GM21526 (cell line): ENCODE results near the gene VTCN1.
"Not testable (repeated sequence)": the region's sequence is repeated elsewhere in the genome, so short reads cannot be mapped to it uniquely, and the experiment has no call there.

ENCODE experiments used
- ATAC-seq: cut with Tn5 transposase; IDR thresholded peaks from one replicate; pipeline ENCODE4 v1.9.1; 2021; ENCODE audit warnings: moderate library complexity; ENCODE audit not compliant: unreplicated experiment, low FRiP score

Gene VTCN1

GRCh38 chr1:117101858-117102257 is 108.9 kb downstream of the VTCN1 start:
- ATAC-seq = not testable (repeated sequence)

- no peak for ATAC-seq
Measured at GRCh38 chr1:117101334-117101733, 109.4 kb downstream of the VTCN1 start.

DNA sequence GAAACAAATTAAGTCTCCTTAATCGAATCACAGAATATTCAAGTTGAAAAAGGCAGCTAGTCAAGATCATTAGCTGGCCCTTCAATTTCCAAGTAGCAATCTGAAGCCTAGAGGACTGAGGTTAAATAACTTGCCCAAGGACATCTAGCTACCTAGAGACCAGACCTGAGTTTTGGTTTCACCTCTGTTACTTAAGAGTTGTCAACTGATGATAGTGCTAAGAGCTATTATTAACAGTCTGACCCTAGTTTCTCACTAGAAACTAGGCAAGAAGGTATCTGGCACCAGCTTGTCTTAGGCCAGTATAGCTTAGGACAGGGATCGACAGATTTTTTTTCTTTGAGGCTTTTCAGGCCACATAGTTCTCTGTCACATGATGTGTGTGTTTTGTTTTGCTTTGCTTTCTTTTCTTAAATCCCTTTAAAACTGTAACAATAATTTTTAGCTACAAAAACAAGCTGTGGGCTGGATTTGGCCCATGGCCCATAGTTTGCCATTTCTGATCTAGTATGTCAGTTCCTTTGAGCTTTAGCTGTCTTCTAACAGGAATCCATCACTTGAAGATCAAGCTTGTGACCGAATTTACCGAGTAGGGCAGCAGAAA is 112.3 kb downstream of the VTCN1 start:
- no peak for ATAC-seq

GRCh38 chr1:117097443-117097842 is 113.3 kb downstream of the VTCN1 start:
- ATAC-seq = no peak

DNA sequence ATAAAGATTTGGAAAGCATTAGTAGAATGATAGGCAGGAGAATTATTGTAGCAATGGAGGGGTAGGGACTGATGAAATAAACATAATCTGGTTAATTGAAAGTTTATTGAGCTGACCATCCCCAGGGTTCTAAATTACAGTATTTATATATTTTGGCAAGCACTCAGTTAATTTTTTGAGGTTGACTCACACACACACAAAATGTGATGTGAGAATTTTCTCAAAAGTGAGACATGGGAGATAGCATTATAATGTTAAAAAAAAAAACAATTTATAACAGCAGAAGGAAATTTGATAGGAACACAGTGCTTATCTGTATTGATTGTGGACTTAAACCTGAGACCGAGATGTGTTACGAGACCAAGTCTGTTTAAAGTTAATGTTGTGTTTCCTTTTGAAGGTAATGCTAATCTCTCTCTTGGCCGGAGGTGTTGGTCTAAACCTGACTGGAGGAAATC is 113.7 kb downstream of the VTCN1 start:
- no peak for ATAC-seq

- no peak for ATAC-seq
Measured at GRCh38 chr1:117094841-117095604, 115.7 kb downstream of the VTCN1 start.

- peak; percentile 71 for ATAC-seq
Measured at GRCh38 chr1:117093870-117094621, 116.7 kb downstream of the VTCN1 start.
